Psoas muscle (tissue), 8 donors: ENCODE results near the gene LMOD2. TPM values are rescaled to one million over a fixed set of nuclear protein-coding genes. Genes with fewer than 3 reads are reported as not detected.

ENCODE experiments used
- ATAC-seq, 4 donors: fragments of 200-7000 bp; cut with Tn5 transposase; one replicate each; pipeline ENCODE4 v1.9.1; 2020; ENCODE audit warnings: moderate library complexity in 3 of 4, mild to moderate bottlenecking in 2 of 4
- DNase-seq, 2 donors: peaks; one replicate each; pipeline ENCODE4 v3.0.0-alpha.2; 2020
- H3K27ac ChIP-seq: fragments of 200-600 bp; one replicate; pipeline ENCODE4 v1.8.0; 2022
- H3K27me3 ChIP-seq, 3 donors: fragments of 200-600 bp in 1 of 3; one replicate each; pipeline versions ENCODE4 v1.6.1 to v1.8.0; 2013 to 2022; ENCODE audit warnings: low read length in 2 of 3, mild to moderate bottlenecking in 2 of 3, moderate library complexity in 1 of 3; ENCODE audit not compliant: insufficient read depth in 3 of 3
- H3K36me3 ChIP-seq, 2 donors: fragments of 200-600 bp in 1 of 2; one replicate each; pipeline versions ENCODE4 v1.6.1 to v1.8.0; 2013 to 2022; ENCODE audit warnings: low read depth in 1 of 2, mild to moderate bottlenecking in 1 of 2, moderate library complexity in 1 of 2; ENCODE audit not compliant: insufficient read depth in 1 of 2
- H3K4me1 ChIP-seq: fragments of 200-600 bp; one replicate; pipeline ENCODE4 v1.8.0; 2022
- H3K4me3 ChIP-seq: fragments of 200-600 bp; one replicate; pipeline ENCODE4 v1.8.0; 2022; ENCODE audit warnings: mild to moderate bottlenecking
- H3K9me3 ChIP-seq: fragments of 200-600 bp; one replicate; pipeline ENCODE4 v1.8.0; 2022
- WGBS, 3 donors: extraction: QIAGEN DNeasy Blood & Tissue Kit; methylation state at CpG; one replicate each; pipeline versions ENCODE4 v1.1.6 to v1.1.7; 2013; 5-methylcytosine and 5-hydroxymethylcytosine counted together
- intact Hi-C, 2 donors: fragments of 100-400 bp; cut with DNase I; formaldehyde crosslinking; loops; one replicate each; pipeline versions ENCODE4 v1.11.0 to v1.14.2; 2022
- polyA plus RNA-seq, 3 donors: library from polyadenylated mRNA; stranded (reverse); fragments of 200-250 nt; gene quantifications; one replicate each; pipeline ENCODE4 v1.2.3, GENCODE V29; 2013
- total RNA-seq, 4 donors: library from RNA; stranded (reverse); fragmentation: NEBNext Ultra II Directional in 2 of 4; extraction: Animal tissue kit (Norgen Biotek cat#: 25700) in 2 of 4; gene quantifications; one replicate each; pipeline versions ENCODE4 v1.2.1 to v1.2.4, GENCODE V29; 2021 to 2023
- TF ChIP-seq, protein P1 (sequence below): fragments of 200-600 bp; IDR thresholded peaks from one replicate; pipeline ENCODE4 v1.8.0; 2022; ENCODE audit warnings: antibody characterized with exemption
- donor health status: healthy with polysubstance abuse.
- donor health status: DM: no; HTN: no; CAD: no; lungs with moderate emphysema.
- donor health status: Bipolar disorder and iron deficiency.
- donor health status: healthy.
- donor health status: DM: yes; HTN: yes; CAD: no.
- donor health status: DM: no; HTN: no; CAD: no.
- donor health status: DM: no; HTN: no; CAD: no.
- donor health status: DM: yes; HTN: yes; CAD: no.

The LMOD2 gene
- total and polyA plus RNA-seq, 7 donors, result 6.9 to 1,114 (median 383) TPM

GRCh38 chr7:123657304-123657685 lies 1.6 kb downstream of the LMOD2 start:
- intact Hi-C loops, result no loop called here
- Histone ChIP-seq H3K27ac (peak overlapping the region; percentile 89), H3K27me3 (no peaks in the 10 kb centered on the region), H3K9me3 (no peaks in the 10 kb centered on the region), H3K36me3 (peaks cover 0 to 45% of the 10 kb centered on the region in 2 donors), H3K4me3 (peak overlapping the region; percentile 69), H3K4me1 (peaks cover 21% of the 10 kb centered on the region)
- TF ChIP-seq, protein P1, sequence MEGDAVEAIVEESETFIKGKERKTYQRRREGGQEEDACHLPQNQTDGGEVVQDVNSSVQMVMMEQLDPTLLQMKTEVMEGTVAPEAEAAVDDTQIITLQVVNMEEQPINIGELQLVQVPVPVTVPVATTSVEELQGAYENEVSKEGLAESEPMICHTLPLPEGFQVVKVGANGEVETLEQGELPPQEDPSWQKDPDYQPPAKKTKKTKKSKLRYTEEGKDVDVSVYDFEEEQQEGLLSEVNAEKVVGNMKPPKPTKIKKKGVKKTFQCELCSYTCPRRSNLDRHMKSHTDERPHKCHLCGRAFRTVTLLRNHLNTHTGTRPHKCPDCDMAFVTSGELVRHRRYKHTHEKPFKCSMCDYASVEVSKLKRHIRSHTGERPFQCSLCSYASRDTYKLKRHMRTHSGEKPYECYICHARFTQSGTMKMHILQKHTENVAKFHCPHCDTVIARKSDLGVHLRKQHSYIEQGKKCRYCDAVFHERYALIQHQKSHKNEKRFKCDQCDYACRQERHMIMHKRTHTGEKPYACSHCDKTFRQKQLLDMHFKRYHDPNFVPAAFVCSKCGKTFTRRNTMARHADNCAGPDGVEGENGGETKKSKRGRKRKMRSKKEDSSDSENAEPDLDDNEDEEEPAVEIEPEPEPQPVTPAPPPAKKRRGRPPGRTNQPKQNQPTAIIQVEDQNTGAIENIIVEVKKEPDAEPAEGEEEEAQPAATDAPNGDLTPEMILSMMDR, result no peak
- ATAC-seq (peak; percentile 58 to 80 (median 74)), DNase-seq (peak; percentile 42 to 90)
- 11 to 26% (median 14%) methylated on average over 1 of the region's 1 CpG for WGBS, 3 donors

DNA sequence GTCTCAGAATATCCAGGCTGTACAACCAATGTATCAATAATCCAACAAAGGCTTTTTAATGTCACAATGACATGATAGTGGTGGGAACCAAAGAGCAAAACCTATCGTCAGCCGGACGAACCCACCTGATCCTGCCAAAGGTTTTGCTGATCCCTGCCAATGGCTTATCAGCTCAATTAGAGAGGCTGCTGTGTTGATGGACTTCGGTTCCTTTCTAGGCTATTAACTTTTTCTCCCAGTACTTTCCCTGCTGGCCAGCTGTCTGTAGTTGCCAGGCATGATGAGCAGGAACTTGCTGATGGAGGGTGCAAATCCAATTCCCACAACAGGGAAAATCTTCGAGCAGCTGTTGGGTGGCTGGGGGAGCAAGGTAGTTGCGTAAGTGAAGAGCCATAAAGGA lies 2.4 kb downstream of the LMOD2 start:
- 26 to 42% (median 29%) methylated on average over 6 of the region's 6 CpGs for WGBS, 3 donors
- no peak for ATAC-seq

GRCh38 chr7:123660514-123661354 lies 5.1 kb downstream of the LMOD2 start:
- Histone ChIP-seq H3K27ac (peak overlapping the region; percentile 89), H3K4me3 (peak overlapping the region; percentile 69), H3K9me3 (no peaks in the 10 kb centered on the region), H3K27me3 (no peaks in the 10 kb centered on the region), H3K4me1 (peaks cover 5% of the 10 kb centered on the region), H3K36me3 (peaks cover 0 to 79% of the 10 kb centered on the region in 2 donors)
- DNase-seq (no peak), ATAC-seq (peak in 1 of 4 donors; percentile 32)
- intact Hi-C loops, result no loop called here
- TF ChIP-seq, protein P1, result no peak
- WGBS, 3 donors, result 23 to 30% (median 28%) methylated on average over 8 of the region's 8 CpGs

More for the DNA sequence above, 2.4 kb downstream of the LMOD2 start:
- H3K4me3 ChIP-seq, result peak overlapping the region; percentile 69
- no peak for DNase-seq
- H3K9me3 ChIP-seq, result no peaks in the 10 kb centered on the region
- H3K27me3 ChIP-seq, result no peaks in the 10 kb centered on the region
- H3K4me1 ChIP-seq, result peaks cover 16% of the 10 kb centered on the region
- TF ChIP-seq, protein P1, result no peak
- intact Hi-C loops, result no loop called here
- H3K27ac ChIP-seq, result peak overlapping the region; percentile 89
- H3K36me3 ChIP-seq, result peaks cover 0 to 52% of the 10 kb centered on the region in 2 donors

DNA sequence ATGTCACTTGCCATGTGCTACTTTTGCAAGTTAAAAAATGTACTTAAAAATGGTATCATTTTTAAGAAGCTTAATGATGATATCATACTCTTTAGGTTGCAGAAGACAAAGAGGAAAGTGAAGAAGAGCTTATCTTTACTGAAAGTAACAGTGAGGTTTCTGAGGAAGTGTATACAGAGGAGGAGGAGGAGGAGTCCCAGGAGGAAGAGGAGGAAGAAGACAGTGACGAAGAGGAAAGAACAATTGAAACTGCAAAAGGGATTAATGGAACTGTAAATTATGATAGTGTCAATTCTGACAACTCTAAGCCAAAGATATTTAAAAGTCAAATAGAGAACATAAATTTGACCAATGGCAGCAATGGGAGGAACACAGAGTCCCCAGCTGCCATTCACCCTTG lies 6.1 kb downstream of the LMOD2 start:
- WGBS, 3 donors, result 11 to 32% (median 20%) methylated on average over 1 of the region's 1 CpG
- intact Hi-C loops, result no loop called here
- ATAC-seq, result no peak
- peak overlapping the region; percentile 69 for H3K4me3 ChIP-seq
- H3K27me3 ChIP-seq, result no peaks in the 10 kb centered on the region
- DNase-seq, result no peak
- no peaks in the 10 kb centered on the region for H3K9me3 ChIP-seq
- TF ChIP-seq, protein P1, result no peak
- peaks cover 12% of the 10 kb centered on the region for H3K4me1 ChIP-seq
- peaks cover 0 to 77% of the 10 kb centered on the region in 2 donors for H3K36me3 ChIP-seq
- H3K27ac ChIP-seq, result peak overlapping the region; percentile 89
